Keratinocyte (primary cell): ENCODE results near the gene KIF13A. TPM values are rescaled to one million over a fixed set of nuclear protein-coding genes. Genes with fewer than 3 reads are reported as not detected.

Experiments
- DNase-seq: peaks from one replicate; pipeline ENCODE4 v3.0.0-alpha.2; 2011; ENCODE audit warnings: low read depth, missing footprints, low spot score
- FAIRE-seq: peaks from 2 replicates; lab custom pipeline; 2011; peaks lifted over from hg19 to GRCh38; lab: Jason Lieb, UNC
- H2AFZ ChIP-seq: 2 replicates; pipeline ENCODE4 v1.6.0; 2012; ENCODE audit warnings: low read length, control low read depth, inconsistent platforms; ENCODE audit not compliant: control insufficient read depth
- H3K27ac ChIP-seq: 2 replicates; pipeline ENCODE4 v1.5.1; 2011; ENCODE audit warnings: low read length; ENCODE audit not compliant: control insufficient read depth, insufficient read depth
- H3K27me3 ChIP-seq: 3 replicates; pipeline ENCODE4 v1.6.0; 2011; ENCODE audit warnings: low read length; ENCODE audit not compliant: control insufficient read depth, insufficient read depth; ENCODE audit errors: extremely low read depth
- H3K36me3 ChIP-seq, 2 experiments: 2 replicates in 1 of 2; 3 replicates in 1 of 2; pipeline ENCODE4 v1.5.1; 2011; ENCODE audit warnings: low read length in 2 of 2, mild to moderate bottlenecking in 1 of 2; ENCODE audit not compliant: control insufficient read depth in 2 of 2, insufficient read depth in 2 of 2; ENCODE audit errors: extremely low read depth in 1 of 2
- H3K4me1 ChIP-seq: 3 replicates; pipeline ENCODE4 v1.5.1; 2011; ENCODE audit warnings: low read length; ENCODE audit not compliant: control insufficient read depth, insufficient read depth; ENCODE audit errors: extremely low read depth
- H3K4me2 ChIP-seq: 3 replicates; pipeline ENCODE4 v1.6.0; 2011; ENCODE audit warnings: low read depth, low read length; ENCODE audit not compliant: control insufficient read depth, insufficient read depth; ENCODE audit errors: extremely low read depth
- H3K4me3 ChIP-seq, 3 experiments: fragments of 200-600 bp in 1 of 3; sonication (generic) in 1 of 3; 2 replicates in 2 of 3; 3 replicates in 1 of 3; pipeline ENCODE4 v1.5.1; 2011 to 2016; ENCODE audit warnings: low read length in 3 of 3, mild to moderate bottlenecking in 3 of 3, control low read depth in 2 of 3, inconsistent platforms in 1 of 3, low read depth in 1 of 3, mixed read lengths in 1 of 3, mixed run types in 1 of 3, moderate library complexity in 1 of 3; ENCODE audit not compliant: control insufficient read depth in 2 of 3, insufficient read depth in 2 of 3; ENCODE audit errors: extremely low read depth in 1 of 3
- H3K79me2 ChIP-seq: 2 replicates; pipeline ENCODE4 v1.6.0; 2012; ENCODE audit warnings: low read length; ENCODE audit not compliant: control insufficient read depth, insufficient read depth
- H3K9ac ChIP-seq: 3 replicates; pipeline ENCODE4 v1.6.0; 2011; ENCODE audit warnings: low read length; ENCODE audit not compliant: control insufficient read depth, insufficient read depth; ENCODE audit errors: extremely low read depth
- H3K9me1 ChIP-seq: 3 replicates; pipeline ENCODE4 v1.6.0; 2011; ENCODE audit warnings: low read length; ENCODE audit not compliant: control insufficient read depth, insufficient read depth; ENCODE audit errors: extremely low read depth
- H3K9me3 ChIP-seq: 2 replicates; pipeline ENCODE4 v1.5.1; 2012; ENCODE audit warnings: low read depth, low read length; ENCODE audit not compliant: control insufficient read depth
- H4K20me1 ChIP-seq: 3 replicates; pipeline ENCODE4 v1.6.0; 2011; ENCODE audit warnings: low read length; ENCODE audit not compliant: control insufficient read depth, insufficient read depth; ENCODE audit errors: extremely low read depth
- EZH2 ChIP-seq: IDR thresholded peaks from one replicate; pipeline ENCODE4 v1.6.1; 2012; ENCODE audit warnings: inconsistent platforms, mild to moderate bottlenecking, low read length, moderate library complexity
- dilution Hi-C: fragments of 300-500 bp; cut with MboI; formaldehyde crosslinking; loops from one replicate; pipeline ENCODE4 v1.7.0; 2020; ENCODE audit warnings: low sequenced_read_pairs; ENCODE audit not compliant: extremely low pct_ligation_motif_present
- polyA plus RNA-seq, 5 experiments: library from polyadenylated mRNA; depleted of rRNA in 3 of 5; stranded (reverse) in 3 of 5; stranded (forward) in 1 of 5; unstranded in 1 of 5; fragments of >200 nt; gene quantifications; 1 replicate in 1 of 5; 2 replicates in 3 of 5; 3 replicates in 1 of 5; pipeline versions ENCODE4 v1.2.1 to v1.2.3, GENCODE V29; 2011 to 2012; ENCODE audit warnings: missing spikeins in 2 of 5, low read depth in 1 of 5, low replicate concordance in 1 of 5
- TF ChIP-seq, protein P1 (sequence below), 3 experiments: IDR thresholded peaks in 1 of 3; conservative IDR thresholded peaks in 1 of 3; optimal IDR thresholded peaks in 1 of 3; 2 replicates in 2 of 3; 3 replicates in 1 of 3; pipeline versions ENCODE3 to v1.5.1; 2011; ENCODE audit warnings: low read length in 3 of 3, mild to moderate bottlenecking in 3 of 3, moderate library complexity in 2 of 3, control low read depth in 1 of 3, inconsistent platforms in 1 of 3; ENCODE audit not compliant: insufficient read depth in 2 of 3; ENCODE audit errors: extremely low read depth in 1 of 3

The KIF13A gene
- polyA plus RNA-seq, 1 donor (not counting 4 experiments of a cell fraction or from before 2014, with no cell fraction given): 96.2 TPM

DNA sequence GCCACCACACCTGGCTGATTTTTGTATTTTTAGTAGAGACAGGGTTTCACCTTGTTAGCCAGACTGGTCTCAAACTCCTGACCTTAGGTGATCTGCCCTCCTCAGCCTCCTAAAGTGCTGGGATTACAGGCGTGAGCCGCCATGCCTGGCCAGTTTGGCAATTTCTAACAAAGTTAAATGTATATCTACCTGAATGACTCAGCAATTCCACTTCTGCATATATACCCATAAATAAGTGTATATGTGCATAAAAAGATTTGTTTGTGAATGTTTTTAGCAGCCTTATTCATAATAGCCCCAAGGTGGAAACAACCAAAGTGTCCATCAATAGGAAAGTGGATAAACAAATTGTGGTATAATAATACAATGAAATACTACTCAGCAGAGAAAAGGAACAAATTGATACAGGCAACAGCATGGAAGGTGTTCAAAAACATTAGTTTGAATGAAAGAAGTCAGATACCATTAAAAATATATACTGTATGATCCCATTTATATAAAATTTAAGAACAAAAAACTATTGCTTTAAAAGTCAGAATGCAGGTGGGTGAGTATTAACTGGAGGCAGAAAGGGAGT, 44.3 kb upstream of the KIF13A start:
- Histone ChIP-seq H3K79me2 (no peaks in the 10 kb centered on the region), H4K20me1 (no peaks in the 10 kb centered on the region), H3K4me2 (no peak overlapping the region), H3K36me3 (no peaks in the 10 kb centered on the region), H3K27ac (no peak overlapping the region), H3K9ac (no peak overlapping the region), H3K27me3 (no peaks in the 10 kb centered on the region), H3K4me1 (peaks cover 20% of the 10 kb centered on the region), H2AFZ (no peak overlapping the region), H3K9me3 (no peaks in the 10 kb centered on the region), H3K9me1 (no peaks in the 10 kb centered on the region), H3K4me3 (no peak overlapping the region)
- dilution Hi-C loops: no loop called here
- DNase-seq (no peak), FAIRE-seq (no peak)
- no peak for TF ChIP-seq EZH2
- TF ChIP-seq, protein P1, sequence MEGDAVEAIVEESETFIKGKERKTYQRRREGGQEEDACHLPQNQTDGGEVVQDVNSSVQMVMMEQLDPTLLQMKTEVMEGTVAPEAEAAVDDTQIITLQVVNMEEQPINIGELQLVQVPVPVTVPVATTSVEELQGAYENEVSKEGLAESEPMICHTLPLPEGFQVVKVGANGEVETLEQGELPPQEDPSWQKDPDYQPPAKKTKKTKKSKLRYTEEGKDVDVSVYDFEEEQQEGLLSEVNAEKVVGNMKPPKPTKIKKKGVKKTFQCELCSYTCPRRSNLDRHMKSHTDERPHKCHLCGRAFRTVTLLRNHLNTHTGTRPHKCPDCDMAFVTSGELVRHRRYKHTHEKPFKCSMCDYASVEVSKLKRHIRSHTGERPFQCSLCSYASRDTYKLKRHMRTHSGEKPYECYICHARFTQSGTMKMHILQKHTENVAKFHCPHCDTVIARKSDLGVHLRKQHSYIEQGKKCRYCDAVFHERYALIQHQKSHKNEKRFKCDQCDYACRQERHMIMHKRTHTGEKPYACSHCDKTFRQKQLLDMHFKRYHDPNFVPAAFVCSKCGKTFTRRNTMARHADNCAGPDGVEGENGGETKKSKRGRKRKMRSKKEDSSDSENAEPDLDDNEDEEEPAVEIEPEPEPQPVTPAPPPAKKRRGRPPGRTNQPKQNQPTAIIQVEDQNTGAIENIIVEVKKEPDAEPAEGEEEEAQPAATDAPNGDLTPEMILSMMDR (optimal IDR thresholded peaks at IDR 0.05 in 1 of 3, IDR thresholded peaks at IDR 0.05 in 1 of 3, conservative IDR thresholded peaks at IDR 0.05 in 1 of 3; ENCODE audit: extremely low read depth in 1 of 3, insufficient read depth in 2 of 3, low read length in 3 of 3): no peak

DNA sequence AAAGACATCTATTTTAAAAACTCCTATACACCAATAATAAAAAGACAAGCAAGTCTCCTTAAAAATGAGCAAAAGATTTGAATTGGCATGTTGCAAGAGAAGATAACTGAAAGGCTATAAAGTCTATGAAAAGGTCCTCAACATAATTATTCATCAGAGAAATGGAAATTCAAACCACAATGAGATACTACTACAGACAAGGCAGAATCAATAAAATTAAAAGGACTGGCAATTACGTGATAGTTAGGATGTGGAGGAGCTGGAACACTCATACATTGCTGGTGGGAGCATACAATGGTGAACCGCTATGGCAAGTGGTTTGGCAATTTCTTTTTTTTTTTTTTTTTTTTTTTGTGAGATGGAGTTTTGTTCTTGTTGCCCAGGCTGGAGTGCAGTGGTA, 43.8 kb upstream of the KIF13A start:
- no peaks in the 10 kb centered on the region for H3K36me3 ChIP-seq
- no peaks in the 10 kb centered on the region for H3K9me1 ChIP-seq
- no peak overlapping the region for H3K9ac ChIP-seq
- no peak overlapping the region for H3K27ac ChIP-seq
- no peaks in the 10 kb centered on the region for H4K20me1 ChIP-seq
- no peak overlapping the region for H3K4me2 ChIP-seq
- no peaks in the 10 kb centered on the region for H3K9me3 ChIP-seq
- H3K27me3 ChIP-seq: no peaks in the 10 kb centered on the region
- DNase-seq (no peak), FAIRE-seq (no peak)
- dilution Hi-C loops: no loop called here
- peaks cover 20% of the 10 kb centered on the region for H3K4me1 ChIP-seq
- TF ChIP-seq, protein P1 (optimal IDR thresholded peaks at IDR 0.05 in 1 of 3, IDR thresholded peaks at IDR 0.05 in 1 of 3, conservative IDR thresholded peaks at IDR 0.05 in 1 of 3; ENCODE audit: extremely low read depth in 1 of 3, insufficient read depth in 2 of 3, low read length in 3 of 3): no peak
- no peak for TF ChIP-seq EZH2
- H3K4me3 ChIP-seq: no peak overlapping the region
- H3K79me2 ChIP-seq: no peaks in the 10 kb centered on the region
- H2AFZ ChIP-seq: no peak overlapping the region
